RCC 7860 (cell line): ENCODE data around the gene SYVN1.
A peak's percentile ranks its signal among the peaks of the same experiment; 100 is the strongest.
"Not testable (repeated sequence)": the region's sequence is repeated elsewhere in the genome, so short reads cannot be mapped to it uniquely, and the experiment has no call there.

Source experiments
- DNase-seq: peaks from one replicate; pipeline ENCODE4 v3.0.0-alpha.2; 2015; ENCODE audit warnings: low spot score
- FAIRE-seq: peaks from 2 replicates; lab custom pipeline; 2012; peaks lifted over from hg19 to GRCh38; lab: Jason Lieb, UNC

SYVN1 gene

GRCh38 chr11:65151331-65151899 lies 17.1 kb upstream of the SYVN1 start:
- FAIRE-seq (no peak), DNase-seq (no peak)

GRCh38 chr11:65150509-65151299 lies 16.4 kb upstream of the SYVN1 start:
- peak; percentile 87 for FAIRE-seq
- DNase-seq, result peak; percentile 95

DNA sequence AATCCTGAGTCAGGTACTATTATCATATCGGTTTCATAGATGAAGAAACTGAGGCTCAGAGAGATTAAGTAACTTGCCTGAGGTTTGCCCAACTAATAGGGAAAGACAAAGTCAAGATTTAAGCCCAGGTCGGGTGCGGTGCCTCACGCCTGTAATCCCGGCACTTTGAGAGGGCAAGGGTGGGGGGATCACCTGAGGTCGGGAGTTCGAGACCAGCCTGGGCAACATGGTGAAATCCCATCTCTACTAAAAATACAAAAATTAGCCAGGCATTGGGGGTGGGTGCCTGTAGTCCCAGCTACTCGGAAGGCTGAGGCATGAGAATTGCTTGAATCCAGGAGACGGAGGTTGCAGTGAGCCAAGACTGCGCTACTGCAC lies 15.8 kb upstream of the SYVN1 start:
- FAIRE-seq, result not testable (repeated sequence)

DNA sequence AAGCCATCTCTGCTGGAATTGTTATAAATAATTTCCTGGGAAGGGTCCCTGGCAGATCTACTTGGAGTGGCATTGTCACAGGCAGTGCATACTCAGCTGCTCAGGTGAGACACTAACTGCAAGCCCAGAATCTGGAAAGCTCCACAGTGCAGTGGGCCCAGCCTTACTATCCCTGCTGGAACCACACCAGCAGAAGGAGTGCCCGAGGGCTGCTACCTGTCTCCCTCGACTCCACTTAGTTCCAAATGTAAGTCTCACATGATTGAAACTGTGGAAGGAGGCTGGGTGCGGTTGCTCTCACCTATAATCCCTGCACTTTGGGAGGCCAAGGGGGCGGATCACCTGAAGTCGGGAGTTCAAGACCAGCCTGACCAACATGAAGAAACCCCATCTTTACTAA lies 14.3 kb upstream of the SYVN1 start:
- no peak for FAIRE-seq
- DNase-seq, result no peak

More for the DNA sequence above, 15.8 kb upstream of the SYVN1 start:
- DNase-seq, result not testable (repeated sequence)

DNA sequence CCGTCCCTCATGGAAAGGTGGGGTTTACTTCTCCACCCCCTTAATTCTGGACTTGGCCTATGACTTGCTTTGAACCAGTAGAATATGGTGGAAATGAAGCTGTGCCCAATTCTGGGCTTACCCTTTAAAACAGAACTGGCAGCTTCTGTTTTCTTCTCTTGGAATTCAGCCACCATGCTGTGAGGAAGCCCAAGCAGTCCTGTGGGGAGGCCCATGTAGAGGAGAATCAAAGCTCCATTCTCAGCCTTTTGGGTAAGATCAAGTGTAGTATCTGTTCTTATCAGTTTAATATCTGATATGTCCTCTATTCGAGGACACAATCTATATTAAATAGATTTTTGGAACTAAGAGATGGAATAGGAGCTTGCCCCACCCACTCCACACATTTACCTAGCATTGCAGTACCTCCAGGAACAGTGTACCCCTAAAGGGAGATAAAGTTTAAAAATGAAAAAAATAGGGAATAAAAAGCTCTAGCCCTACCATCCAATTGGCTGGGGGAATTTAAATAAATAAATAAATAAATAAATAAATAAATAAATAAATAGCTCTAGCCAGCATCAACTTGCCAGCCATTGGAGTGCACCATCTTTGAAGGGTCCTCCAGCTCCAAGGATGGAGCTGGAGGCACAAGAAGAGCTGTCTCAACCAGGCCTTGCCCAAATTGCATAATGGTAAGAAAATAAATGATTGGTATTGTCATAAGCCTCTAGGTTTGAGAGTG lies 13.2 kb upstream of the SYVN1 start:
- FAIRE-seq (no peak), DNase-seq (no peak)

GRCh38 chr11:65141896-65142494 lies 7.7 kb upstream of the SYVN1 start:
- DNase-seq, result no peak
- no peak for FAIRE-seq

DNA sequence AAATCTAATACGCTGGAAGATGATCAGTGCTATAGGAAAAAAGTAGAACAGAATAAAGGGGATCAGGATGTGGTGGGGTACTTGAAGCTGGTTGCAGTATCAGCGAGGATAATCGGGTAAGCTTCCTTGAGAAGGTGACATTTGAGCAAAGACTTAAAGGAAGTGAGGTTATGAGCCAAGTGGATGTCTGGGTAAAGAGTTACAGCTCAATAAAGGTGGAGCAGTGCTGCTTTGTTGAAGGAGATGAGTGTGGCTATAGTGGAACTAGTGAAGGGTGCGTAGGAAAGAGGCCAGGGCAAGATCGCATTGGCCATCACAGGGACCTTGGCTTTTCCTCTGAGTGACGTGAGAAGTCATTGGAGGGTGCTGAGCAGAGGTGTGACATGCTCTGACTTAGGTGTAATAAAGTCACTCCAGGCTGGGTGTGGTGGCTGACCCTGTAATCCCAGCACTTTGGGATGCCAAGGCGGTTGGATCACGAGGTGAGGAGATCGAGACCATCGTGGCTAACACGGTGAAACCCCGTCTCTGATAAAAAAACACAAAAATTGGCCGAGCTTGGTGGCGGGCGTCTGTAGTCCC lies 2.3 kb upstream of the SYVN1 start:
- DNase-seq (no peak), FAIRE-seq (no peak)

- FAIRE-seq (no peak), DNase-seq (no peak)
These were observed 1.4 kb upstream of the SYVN1 start for GRCh38 chr11:65135633-65136145.

GRCh38 chr11:65134952-65135632 lies 773 bp upstream of the SYVN1 start:
- FAIRE-seq (peak; percentile 86), DNase-seq (peak; percentile 91)

GRCh38 chr11:65133724-65134123 lies 595 bp downstream of the SYVN1 start:
- FAIRE-seq, result no peak

GRCh38 chr11:65132988-65133700 lies 1.2 kb downstream of the SYVN1 start:
- FAIRE-seq (no peak), DNase-seq (no peak)

More at GRCh38 chr11:65133724-65134123, 595 bp downstream of the SYVN1 start:
- no peak for DNase-seq

- DNase-seq, result no peak
- no peak for FAIRE-seq
These were observed 1.9 kb downstream of the SYVN1 start for GRCh38 chr11:65132238-65132987.

GRCh38 chr11:65131895-65132237 lies 2.5 kb downstream of the SYVN1 start:
- FAIRE-seq (no peak), DNase-seq (no peak)

DNA sequence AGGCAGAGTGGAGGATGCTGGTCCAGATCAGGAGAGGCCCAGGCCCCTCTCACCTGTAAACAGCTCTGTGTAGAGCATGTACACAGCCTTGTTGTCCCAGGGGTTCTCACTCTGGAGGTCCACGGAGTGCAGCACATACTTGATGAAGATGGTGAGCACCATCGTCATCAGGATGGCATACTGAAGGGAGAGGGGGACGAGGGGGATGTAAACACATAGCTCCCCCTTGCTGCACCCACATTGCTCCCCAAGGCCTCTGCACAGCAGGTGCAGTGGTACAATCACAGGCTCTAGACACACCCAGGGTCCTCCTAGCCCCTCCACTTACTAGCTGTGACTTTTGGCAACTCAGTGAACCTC lies 2.9 kb downstream of the SYVN1 start:
- FAIRE-seq, result no peak

DNA sequence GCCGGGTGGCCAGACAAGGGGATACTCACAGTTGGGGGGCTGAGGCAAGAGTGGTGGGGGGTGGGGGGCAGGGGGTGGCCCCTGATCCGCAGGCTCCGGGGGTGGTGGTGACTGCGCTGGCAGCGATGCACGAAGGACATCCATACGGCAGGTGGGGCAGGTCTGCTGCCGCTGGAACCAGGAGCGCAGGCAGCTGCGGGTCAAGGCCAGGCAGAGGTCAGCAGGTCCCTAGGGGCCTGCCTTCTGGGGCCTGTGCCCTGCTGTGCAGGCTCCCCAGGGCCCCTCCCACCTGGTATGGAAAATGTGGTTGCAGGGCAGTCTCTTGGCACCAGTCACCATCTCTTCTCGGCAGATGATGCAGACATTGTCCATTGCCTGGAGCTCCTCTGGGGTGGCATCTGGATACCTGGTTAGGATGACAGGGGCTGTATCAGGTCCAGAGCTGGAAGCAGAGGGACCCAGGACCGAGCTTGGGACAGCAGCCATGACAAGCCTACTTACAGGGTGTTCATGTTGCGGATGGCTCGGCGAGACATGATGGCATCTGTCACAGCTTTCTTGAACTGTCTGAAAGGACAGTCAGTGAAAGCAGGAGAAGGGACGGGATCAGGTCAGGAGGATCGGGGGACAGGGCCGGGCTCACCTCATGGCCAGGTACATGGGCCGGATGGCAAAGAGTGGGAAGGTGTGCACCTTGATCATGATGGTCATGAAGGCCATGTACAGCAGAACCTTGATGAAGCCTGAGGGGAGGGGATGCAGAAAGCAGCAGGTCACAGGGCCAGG lies 3.5 kb downstream of the SYVN1 start:
- DNase-seq (no peak), FAIRE-seq (no peak)

More for the DNA sequence above, 2.9 kb downstream of the SYVN1 start:
- DNase-seq, result no peak

DNA sequence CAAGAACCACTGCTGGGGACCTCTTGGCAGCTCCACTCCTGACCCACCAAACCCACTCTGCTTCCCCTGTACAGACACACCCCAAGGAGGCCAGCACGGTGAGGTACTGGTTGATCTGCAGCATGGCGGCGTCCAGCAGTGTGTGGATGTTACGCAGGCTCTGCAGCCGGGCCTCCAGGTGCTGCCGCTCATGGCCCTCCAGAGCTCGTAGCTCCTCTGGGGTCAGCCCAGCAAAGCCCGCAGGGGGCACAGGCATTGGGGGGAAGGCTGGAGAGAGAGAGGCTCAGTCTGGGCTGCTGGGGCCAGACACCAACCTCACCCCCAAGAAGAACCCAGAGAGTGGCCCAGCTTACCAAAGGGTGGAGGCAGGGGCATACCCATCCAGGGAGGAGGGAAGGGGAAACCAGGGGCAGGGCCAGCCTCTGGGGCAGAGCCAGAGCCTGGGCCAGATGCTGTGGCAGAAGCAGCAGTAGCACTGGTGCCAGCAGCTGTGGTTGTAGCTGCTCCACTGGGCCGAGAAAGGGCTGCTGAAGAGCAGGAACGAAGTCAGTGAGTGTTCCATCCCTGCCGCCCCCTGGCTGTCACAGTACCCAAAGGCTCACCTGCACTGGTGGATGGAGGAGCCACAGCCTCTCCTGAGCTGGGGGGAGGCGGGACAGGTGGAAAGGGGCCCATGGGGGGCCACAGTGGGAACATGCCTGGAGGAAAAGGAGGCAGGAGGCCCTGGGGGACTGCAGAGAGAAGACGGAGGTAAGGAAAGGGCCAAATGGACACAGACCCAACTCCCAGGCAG lies 4.5 kb downstream of the SYVN1 start:
- no peak for FAIRE-seq
- no peak for DNase-seq
